Nephron (organoid): ENCODE results near the gene BTBD9.

Experiments
- H3K27ac Mint-ChIP-seq, 3 experiments: 2 replicates each; pipeline ENCODE4 v1.8.0; 2020; ENCODE audit warnings: mixed read lengths in 3 of 3, mild to moderate bottlenecking in 2 of 3, moderate library complexity in 1 of 3
- H3K27me3 Mint-ChIP-seq: 2 replicates; pipeline ENCODE4 v1.8.0; 2021; ENCODE audit warnings: low read depth, mild to moderate bottlenecking, moderate library complexity, mixed read lengths
- H3K36me3 Mint-ChIP-seq: 2 replicates; pipeline ENCODE4 v1.8.0; 2020; ENCODE audit warnings: low read depth, mixed read lengths
- H3K4me1 Mint-ChIP-seq: 2 replicates; pipeline ENCODE4 v1.8.0; 2020; ENCODE audit warnings: mixed read lengths
- H3K4me3 Mint-ChIP-seq, 3 experiments: 2 replicates each; pipeline ENCODE4 v1.8.0; 2020; ENCODE audit warnings: mild to moderate bottlenecking in 3 of 3, mixed read lengths in 3 of 3, moderate library complexity in 2 of 3
- H3K9me3 Mint-ChIP-seq: 2 replicates; pipeline ENCODE4 v1.8.0; 2020; ENCODE audit warnings: mixed read lengths
- TF ChIP-seq, protein P1 (sequence below), 3 experiments: fragments of 200-600 bp; sonication (generic); IDR thresholded peaks; one replicate each; pipeline ENCODE4 v1.5.0; 2021; ENCODE audit warnings: antibody characterized with exemption in 3 of 3; ENCODE audit not compliant: unreplicated experiment in 3 of 3

The BTBD9 gene

DNA sequence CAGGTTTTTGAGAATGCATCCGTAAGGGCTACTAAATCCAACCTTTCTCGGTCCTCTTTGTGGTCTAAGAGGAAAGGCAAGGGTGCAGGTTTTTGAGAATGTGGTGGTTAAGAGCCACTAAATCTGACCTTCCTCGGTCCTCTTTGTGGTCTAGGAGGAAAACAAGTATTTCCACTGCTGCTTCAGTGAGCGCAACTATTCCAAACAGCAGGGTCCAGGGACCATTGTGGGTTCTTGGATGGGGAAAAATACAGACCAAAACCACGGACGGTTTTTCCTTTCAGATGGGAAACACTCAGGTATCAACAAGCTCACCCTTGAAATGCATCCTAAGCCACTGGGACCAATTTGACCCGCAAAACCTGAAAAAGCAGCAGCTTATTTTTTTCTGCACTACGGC is 21.9 kb downstream of the BTBD9 start:
- Mint-ChIP-seq H3K4me3 (no peak overlapping the region), H3K4me1 (no peaks in the 10 kb centered on the region), H3K27me3 (no peaks in the 10 kb centered on the region), H3K36me3 (no peaks in the 10 kb centered on the region), H3K27ac (no peak overlapping the region), H3K9me3 (peaks cover 4% of the 10 kb centered on the region)
- TF ChIP-seq, protein P1, sequence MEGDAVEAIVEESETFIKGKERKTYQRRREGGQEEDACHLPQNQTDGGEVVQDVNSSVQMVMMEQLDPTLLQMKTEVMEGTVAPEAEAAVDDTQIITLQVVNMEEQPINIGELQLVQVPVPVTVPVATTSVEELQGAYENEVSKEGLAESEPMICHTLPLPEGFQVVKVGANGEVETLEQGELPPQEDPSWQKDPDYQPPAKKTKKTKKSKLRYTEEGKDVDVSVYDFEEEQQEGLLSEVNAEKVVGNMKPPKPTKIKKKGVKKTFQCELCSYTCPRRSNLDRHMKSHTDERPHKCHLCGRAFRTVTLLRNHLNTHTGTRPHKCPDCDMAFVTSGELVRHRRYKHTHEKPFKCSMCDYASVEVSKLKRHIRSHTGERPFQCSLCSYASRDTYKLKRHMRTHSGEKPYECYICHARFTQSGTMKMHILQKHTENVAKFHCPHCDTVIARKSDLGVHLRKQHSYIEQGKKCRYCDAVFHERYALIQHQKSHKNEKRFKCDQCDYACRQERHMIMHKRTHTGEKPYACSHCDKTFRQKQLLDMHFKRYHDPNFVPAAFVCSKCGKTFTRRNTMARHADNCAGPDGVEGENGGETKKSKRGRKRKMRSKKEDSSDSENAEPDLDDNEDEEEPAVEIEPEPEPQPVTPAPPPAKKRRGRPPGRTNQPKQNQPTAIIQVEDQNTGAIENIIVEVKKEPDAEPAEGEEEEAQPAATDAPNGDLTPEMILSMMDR (IDR thresholded peaks at IDR 0.05; ENCODE audit: unreplicated experiment in 3 of 3): no peak

GRCh38 chr6:38612143-38612965 is 27.4 kb downstream of the BTBD9 start:
- no peaks in the 10 kb centered on the region for H3K36me3 Mint-ChIP-seq
- TF ChIP-seq, protein P1 (IDR thresholded peaks at IDR 0.05; ENCODE audit: unreplicated experiment in 3 of 3): no peak

DNA sequence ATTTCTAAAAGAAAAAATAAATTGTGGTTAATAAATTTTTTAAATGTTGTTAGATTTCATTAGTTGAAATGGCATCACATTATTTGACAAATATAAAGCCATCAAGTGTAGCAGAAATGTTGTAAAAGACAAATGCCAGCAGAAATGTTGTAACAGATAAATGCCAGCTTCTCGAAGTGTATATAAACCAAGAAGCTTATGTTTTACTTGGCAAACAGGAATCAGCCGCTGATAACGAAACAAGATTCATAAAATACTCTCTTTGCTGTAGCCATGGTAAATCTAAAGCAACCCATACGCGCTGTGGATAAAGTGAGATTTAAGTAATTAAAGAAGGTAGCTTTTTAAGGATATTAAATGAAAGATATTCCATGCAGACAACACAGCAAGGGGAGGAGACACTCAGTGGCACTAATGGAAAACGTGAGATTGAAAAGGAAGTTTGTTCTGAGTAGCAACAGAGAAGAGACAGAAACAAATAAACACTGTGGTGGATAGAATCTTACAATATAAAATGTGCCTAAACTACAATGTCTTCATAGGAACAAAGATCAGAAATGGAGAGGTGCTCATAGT is 29.6 kb downstream of the BTBD9 start:
- peaks cover 5% of the 10 kb centered on the region for H3K4me1 Mint-ChIP-seq
- H3K4me3 Mint-ChIP-seq: no peak overlapping the region
- no peak overlapping the region for H3K27ac Mint-ChIP-seq
- H3K27me3 Mint-ChIP-seq: no peaks in the 10 kb centered on the region
- TF ChIP-seq, protein P1 (IDR thresholded peaks at IDR 0.05; ENCODE audit: unreplicated experiment in 3 of 3): no peak
- no peaks in the 10 kb centered on the region for H3K36me3 Mint-ChIP-seq
- H3K9me3 Mint-ChIP-seq: no peaks in the 10 kb centered on the region

More at GRCh38 chr6:38612143-38612965, 27.4 kb downstream of the BTBD9 start:
- Mint-ChIP-seq H3K27me3 (no peaks in the 10 kb centered on the region), H3K4me3 (no peak overlapping the region), H3K4me1 (peaks cover 5% of the 10 kb centered on the region), H3K27ac (no peak overlapping the region), H3K9me3 (no peaks in the 10 kb centered on the region)

DNA sequence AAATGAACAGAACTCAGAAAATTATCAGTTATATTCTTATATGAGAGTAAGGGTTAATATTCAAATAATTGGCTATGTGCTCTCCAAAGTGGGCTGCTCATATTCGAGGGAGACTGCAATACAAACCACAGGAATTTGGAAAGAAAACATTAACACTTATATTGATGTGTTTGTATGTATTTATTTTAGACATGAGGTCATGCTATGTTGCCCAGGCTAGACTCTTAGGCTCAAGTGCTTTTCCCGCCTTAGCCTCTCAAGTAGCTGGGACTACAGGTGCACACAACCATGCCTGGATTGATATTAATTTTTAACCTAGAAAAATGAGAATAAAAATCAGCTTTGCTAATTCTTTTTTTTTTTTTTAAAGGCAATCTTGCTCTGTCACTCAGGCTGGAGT is 35.0 kb downstream of the BTBD9 start:
- H3K4me1 Mint-ChIP-seq: no peaks in the 10 kb centered on the region
- H3K4me3 Mint-ChIP-seq: no peak overlapping the region
- H3K9me3 Mint-ChIP-seq: no peaks in the 10 kb centered on the region
- TF ChIP-seq, protein P1 (IDR thresholded peaks at IDR 0.05; ENCODE audit: unreplicated experiment in 3 of 3): no peak
- H3K27me3 Mint-ChIP-seq: no peaks in the 10 kb centered on the region
- H3K27ac Mint-ChIP-seq: no peak overlapping the region
- no peaks in the 10 kb centered on the region for H3K36me3 Mint-ChIP-seq

DNA sequence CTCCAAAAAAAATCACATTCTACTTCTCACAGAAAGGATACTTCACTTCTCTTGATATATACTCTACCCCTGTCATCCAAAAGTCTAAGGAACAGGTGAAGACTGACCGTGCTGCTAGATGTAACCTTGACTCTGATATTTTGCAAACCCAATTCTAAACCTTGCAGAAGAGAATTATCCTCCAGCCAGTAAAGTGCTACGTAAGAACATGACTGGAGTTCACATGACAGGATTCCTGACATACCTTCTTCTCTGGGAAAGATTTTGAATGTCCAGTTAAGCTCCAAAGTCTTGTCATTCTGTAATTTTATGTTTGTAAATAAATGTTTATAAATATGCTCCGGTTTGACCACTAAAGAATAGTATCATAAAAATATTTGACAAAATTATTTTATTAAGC is 35.8 kb downstream of the BTBD9 start:
- Mint-ChIP-seq H3K27ac (peak overlapping the region in 1 of 3 experiments; percentile 44), H3K36me3 (no peaks in the 10 kb centered on the region), H3K4me1 (no peaks in the 10 kb centered on the region), H3K27me3 (no peaks in the 10 kb centered on the region), H3K4me3 (no peak overlapping the region), H3K9me3 (no peaks in the 10 kb centered on the region)
- TF ChIP-seq, protein P1 (IDR thresholded peaks at IDR 0.05; ENCODE audit: unreplicated experiment in 3 of 3): no peak
